Stimulated activated CD8-positive, alpha-beta memory T cell treated with anti-CD3 and anti-CD28 coated beads, Interleukin-15, amount 100 ng/mL, for 48 hours (primary cell): ENCODE data around the gene FOXO6.
A peak's percentile ranks its signal among the peaks of the same experiment; 100 is the strongest.

Experiments
- DNase-seq, 2 donors: peaks; one replicate each; pipeline ENCODE4 v3.0.0-alpha.2; 2020; ENCODE audit warnings: low read depth in 2 of 2

Gene FOXO6

GRCh38 chr1:41401899-41402298 lies 40.7 kb downstream of the FOXO6 start:
- DNase-seq: no peak

GRCh38 chr1:41404308-41404761 lies 43.1 kb downstream of the FOXO6 start:
- peak in 1 of 2 donors; percentile 16 for DNase-seq

GRCh38 chr1:41407664-41408252 lies 46.5 kb downstream of the FOXO6 start:
- DNase-seq: no peak

- no peak for DNase-seq
These were observed 47.5 kb downstream of the FOXO6 start for GRCh38 chr1:41408691-41409090.

- DNase-seq: no peak
These were observed 48.6 kb downstream of the FOXO6 start for GRCh38 chr1:41409825-41410224.

GRCh38 chr1:41410462-41410861 lies 49.2 kb downstream of the FOXO6 start:
- DNase-seq: no peak

GRCh38 chr1:41411229-41411628 lies 50.0 kb downstream of the FOXO6 start:
- no peak for DNase-seq

- DNase-seq: no peak
These were observed 51.5 kb downstream of the FOXO6 start for GRCh38 chr1:41412748-41413147.

GRCh38 chr1:41413748-41414281 lies 52.6 kb downstream of the FOXO6 start:
- DNase-seq: no peak

- DNase-seq: no peak
These were observed 53.1 kb downstream of the FOXO6 start for GRCh38 chr1:41414296-41414695.

GRCh38 chr1:41414716-41415306 lies 53.6 kb downstream of the FOXO6 start:
- no peak for DNase-seq

- DNase-seq: no peak
These were observed 54.8 kb downstream of the FOXO6 start for GRCh38 chr1:41416081-41416480.

GRCh38 chr1:41416552-41417334 lies 55.5 kb downstream of the FOXO6 start:
- DNase-seq: peak; percentile 21

- DNase-seq: no peak
These were observed 56.1 kb downstream of the FOXO6 start for GRCh38 chr1:41417335-41417682.

GRCh38 chr1:41417746-41418145 lies 56.5 kb downstream of the FOXO6 start:
- no peak for DNase-seq

- no peak for DNase-seq
These were observed 57.8 kb downstream of the FOXO6 start for GRCh38 chr1:41418857-41419583.

GRCh38 chr1:41419584-41420295 lies 58.5 kb downstream of the FOXO6 start:
- no peak for DNase-seq

- DNase-seq: no peak
These were observed 59.1 kb downstream of the FOXO6 start for GRCh38 chr1:41420351-41420750.

- DNase-seq: no peak
These were observed 59.6 kb downstream of the FOXO6 start for GRCh38 chr1:41420860-41421259.

- DNase-seq: no peak
These were observed 61.1 kb downstream of the FOXO6 start for GRCh38 chr1:41422306-41422705.

GRCh38 chr1:41423511-41424191 lies 62.4 kb downstream of the FOXO6 start:
- DNase-seq: no peak
